SK-N-MC (cell line): Measurements from ENCODE around the gene RAB40B.

Experiments used
- DNase-seq: peaks from one replicate; pipeline ENCODE4 v3.0.0-alpha.2; 2011; ENCODE audit warnings: low read depth, low spot score
- H3K27ac ChIP-seq: fragments of 200-600 bp; sonication (generic); 2 replicates; pipeline ENCODE4 v1.5.1; 2016; ENCODE audit warnings: mixed run types
- H3K36me3 ChIP-seq: fragments of 200-600 bp; sonication (generic); 2 replicates; pipeline ENCODE4 v1.6.1; 2017; ENCODE audit warnings: antibody characterized with exemption, low read length, mixed read lengths; ENCODE audit not compliant: insufficient read depth
- H3K4me3 ChIP-seq: fragments of 200-600 bp; sonication (generic); 2 replicates; pipeline ENCODE4 v1.5.1; 2016
- H3K9ac ChIP-seq: fragments of 200-600 bp; sonication (generic); 2 replicates; pipeline ENCODE4 v1.8.0; 2017; ENCODE audit warnings: mixed run types, mixed read lengths; ENCODE audit not compliant: insufficient read length
- H3K9me3 ChIP-seq: fragments of 200-600 bp; sonication (generic); 2 replicates; pipeline ENCODE4 v1.6.1; 2017; ENCODE audit warnings: low read depth, mild to moderate bottlenecking, antibody characterized with exemption, low read length, moderate library complexity, mixed read lengths
- EZH2 ChIP-seq: fragments of 200-600 bp; sonication (generic); IDR thresholded peaks from one replicate; pipeline ENCODE4 v1.6.1; 2017; ENCODE audit warnings: antibody characterized with exemption
- FOXP2 ChIP-seq: optimal IDR thresholded peaks from 2 replicates; pipeline ENCODE3; 2011; ENCODE audit warnings: mild to moderate bottlenecking, moderate library complexity; ENCODE audit not compliant: insufficient read depth; ENCODE audit errors: extremely low read length, control extremely low read depth
- POLR2AphosphoS5 ChIP-seq: IDR thresholded peaks from 2 replicates; pipeline ENCODE4 v1.6.1; 2012; ENCODE audit warnings: mild to moderate bottlenecking, low read depth, low read length, borderline replicate concordance

The RAB40B gene

GRCh38 chr17:82718986-82719685, 20.6 kb upstream of the RAB40B start:
- H3K9me3 ChIP-seq, result no peaks in the 10 kb centered on the region

GRCh38 chr17:82716203-82717010, 17.9 kb upstream of the RAB40B start, which contains the start of gene FN3KRP:
TSS of gene FN3KRP (plus strand) at chr17:82716706. CDS start at chr17:82716756, 50 bp downstream.
- no peaks in the 10 kb centered on the region for H3K9me3 ChIP-seq
- 0 out of 2 replicates have a peak, but pooled peaks cover 6% of the 10 kb centered on the region for H3K36me3 ChIP-seq
- no peak for TF ChIP-seq FOXP2
- no peak for TF ChIP-seq EZH2
- TF ChIP-seq POLR2AphosphoS5, result peak; percentile 86

More at GRCh38 chr17:82718986-82719685, 20.6 kb upstream of the RAB40B start:
- TF ChIP-seq POLR2AphosphoS5 (no peak), EZH2 (no peak), FOXP2 (no peak)
- Histone ChIP-seq H3K4me3 (no peak overlapping the region), H3K27ac (no peak overlapping the region), H3K36me3 (peaks cover 10% of the 10 kb centered on the region; the same call in 1 of the 2 replicates), H3K9ac (no peak overlapping the region)
- no peak for DNase-seq

GRCh38 chr17:82713071-82713723, 14.7 kb upstream of the RAB40B start:
- no peaks in the 10 kb centered on the region for H3K36me3 ChIP-seq
- TF ChIP-seq EZH2 (no peak), POLR2AphosphoS5 (no peak)
- no peaks in the 10 kb centered on the region for H3K9me3 ChIP-seq
- DNase-seq, result no peak
- no peak overlapping the region for H3K4me3 ChIP-seq
- H3K9ac ChIP-seq, result no peak overlapping the region
- no peak overlapping the region for H3K27ac ChIP-seq

More at GRCh38 chr17:82716203-82717010, 17.9 kb upstream of the RAB40B start, which contains the start of gene FN3KRP:
- peak within 1 kb of the TSS; percentile 92 for H3K4me3 ChIP-seq
- H3K9ac ChIP-seq, result peak within 1 kb of the TSS; percentile 91
- DNase-seq, result peak; percentile 55
- H3K27ac ChIP-seq, result no peak within 1 kb of the TSS

- Histone ChIP-seq H3K9me3 (no peaks in the 10 kb centered on the region), H3K9ac (no peak overlapping the region), H3K36me3 (no peaks in the 10 kb centered on the region), H3K4me3 (no peak overlapping the region), H3K27ac (no peak overlapping the region)
- TF ChIP-seq POLR2AphosphoS5 (no peak), EZH2 (no peak), FOXP2 (no peak)
- DNase-seq, result no peak
Observed at GRCh38 chr17:82710499-82711232, 12.2 kb upstream of the RAB40B start.

GRCh38 chr17:82709676-82710498, 11.4 kb upstream of the RAB40B start:
- H3K27ac ChIP-seq, result no peak overlapping the region
- no peaks in the 10 kb centered on the region for H3K9me3 ChIP-seq
- H3K9ac ChIP-seq, result no peak overlapping the region
- H3K36me3 ChIP-seq, result no peaks in the 10 kb centered on the region
- no peak for DNase-seq
- TF ChIP-seq FOXP2, result no peak
- no peak for TF ChIP-seq POLR2AphosphoS5
- no peak for TF ChIP-seq EZH2
- no peak overlapping the region for H3K4me3 ChIP-seq

- Histone ChIP-seq H3K36me3 (no peaks in the 10 kb centered on the region), H3K4me3 (no peak overlapping the region), H3K9me3 (no peaks in the 10 kb centered on the region), H3K27ac (no peak overlapping the region), H3K9ac (no peak overlapping the region)
- no peak for DNase-seq
- TF ChIP-seq POLR2AphosphoS5 (no peak), FOXP2 (no peak)
Observed at GRCh38 chr17:82709024-82709675, 10.7 kb upstream of the RAB40B start.

- Histone ChIP-seq H3K36me3 (no peaks in the 10 kb centered on the region), H3K27ac (no peak overlapping the region), H3K9ac (no peak overlapping the region), H3K4me3 (no peak overlapping the region), H3K9me3 (no peaks in the 10 kb centered on the region)
- no peak for TF ChIP-seq FOXP2
- TF ChIP-seq POLR2AphosphoS5, result no peak
- no peak for TF ChIP-seq EZH2
- no peak for DNase-seq
Observed at GRCh38 chr17:82705756-82706155, 7.3 kb upstream of the RAB40B start.
